OCI-LY7 (cell line): Measurements from ENCODE around the gene BICD1.

ENCODE experiments used
- CTCF ChIP-seq: fragments of 200-600 bp; sonication (generic); conservative IDR thresholded peaks from 2 replicates; pipeline ENCODE4 v1.5.1; 2014; ENCODE audit warnings: mild to moderate bottlenecking, antibody characterized with exemption, low read length, moderate library complexity, mixed read lengths
- EZH2phosphoT487 ChIP-seq: fragments of 200-600 bp; sonication (generic); IDR thresholded peaks from 2 replicates; pipeline ENCODE4 v1.6.1; 2018; ENCODE audit warnings: low read depth, borderline replicate concordance, mild to moderate bottlenecking, mixed run types, antibody characterized with exemption, low read length, moderate library complexity, mixed read lengths

- TF ChIP-seq CTCF, result no peak
- no peak for TF ChIP-seq EZH2phosphoT487
Observed at GRCh38 chr12:32139064-32139421, 32.4 kb downstream of the BICD1 start.
